GM21367 (cell line): ENCODE data around the gene HTR3A.

Experiments used
- ATAC-seq: cut with Tn5 transposase; IDR thresholded peaks from one replicate; pipeline ENCODE4 v1.9.1; 2021; ENCODE audit not compliant: unreplicated experiment

Gene HTR3A

DNA sequence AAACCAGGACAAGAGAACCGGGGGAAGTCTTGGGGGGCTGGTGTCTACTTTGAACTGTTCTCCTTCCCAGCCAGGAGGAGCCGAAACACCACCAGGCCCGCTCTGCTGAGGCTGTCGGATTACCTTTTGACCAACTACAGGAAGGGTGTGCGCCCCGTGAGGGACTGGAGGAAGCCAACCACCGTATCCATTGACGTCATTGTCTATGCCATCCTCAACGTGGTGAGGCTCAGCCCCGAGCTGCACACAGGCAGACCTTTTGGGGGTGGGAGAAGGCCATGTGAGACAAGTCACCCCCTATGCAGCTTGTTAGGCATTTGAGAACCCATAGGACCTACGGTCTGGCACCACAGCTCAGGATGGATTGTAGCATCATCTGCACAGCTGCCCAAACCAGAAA, 2.8 kb downstream of the HTR3A start:
- ATAC-seq: no peak

DNA sequence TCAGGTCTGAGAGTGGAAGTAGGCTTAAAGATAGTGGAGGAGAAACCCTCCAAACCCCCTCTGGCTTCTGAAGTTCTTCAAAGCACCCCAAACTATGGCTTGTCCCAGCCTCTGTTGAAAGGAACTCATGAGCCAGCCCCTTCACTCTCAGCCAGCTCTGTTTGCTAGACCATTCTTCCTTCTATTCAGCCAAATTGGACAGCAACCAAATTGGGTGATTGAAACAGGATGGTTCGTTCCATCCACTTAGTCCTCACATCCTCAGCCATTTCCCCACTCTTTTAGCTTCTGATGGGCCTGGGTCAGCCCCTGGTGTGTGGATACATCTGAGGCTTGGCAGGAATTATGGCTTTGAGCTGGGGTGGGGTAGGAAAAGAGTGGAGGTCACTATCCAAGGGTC, 4.5 kb downstream of the HTR3A start:
- no peak for ATAC-seq

DNA sequence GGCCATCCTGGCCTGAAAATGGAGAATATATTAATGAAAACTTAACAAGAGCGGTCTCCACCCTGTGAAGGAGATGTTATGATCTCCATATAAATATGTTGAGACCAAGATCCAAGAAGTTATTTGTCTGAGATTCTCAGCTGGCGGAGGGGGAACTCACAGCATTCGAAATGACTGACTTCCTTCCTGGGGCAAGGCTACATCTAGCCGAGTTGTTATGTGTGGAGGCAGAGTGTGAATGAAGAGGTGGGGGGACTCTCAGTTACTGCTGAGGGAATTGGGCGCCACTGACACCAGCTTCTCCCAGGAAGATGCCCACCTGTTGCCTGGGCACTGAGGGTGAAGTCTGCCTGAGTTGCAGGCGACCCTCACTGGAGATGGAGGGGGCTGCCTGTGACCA, 5.9 kb downstream of the HTR3A start:
- no peak for ATAC-seq

DNA sequence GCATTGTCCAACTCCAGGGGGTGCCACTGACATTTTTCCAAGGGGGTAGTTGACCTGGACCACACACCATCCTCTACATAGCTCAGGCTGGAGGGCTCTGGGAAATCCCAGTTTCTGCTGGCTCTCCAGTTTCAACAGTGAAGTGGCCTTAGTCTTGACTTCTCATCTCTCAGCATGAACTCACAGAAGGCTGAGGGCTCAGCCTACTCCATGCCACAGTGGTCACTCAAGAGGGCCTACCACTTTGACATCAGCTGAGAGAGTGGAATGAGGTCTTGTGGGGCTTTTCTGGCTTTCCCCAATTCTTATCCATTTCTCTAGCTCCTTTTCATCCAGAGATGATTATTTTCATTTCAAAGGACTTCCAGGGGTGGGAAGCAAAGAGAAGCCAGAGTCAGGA, 7.4 kb downstream of the HTR3A start:
- ATAC-seq: no peak

DNA sequence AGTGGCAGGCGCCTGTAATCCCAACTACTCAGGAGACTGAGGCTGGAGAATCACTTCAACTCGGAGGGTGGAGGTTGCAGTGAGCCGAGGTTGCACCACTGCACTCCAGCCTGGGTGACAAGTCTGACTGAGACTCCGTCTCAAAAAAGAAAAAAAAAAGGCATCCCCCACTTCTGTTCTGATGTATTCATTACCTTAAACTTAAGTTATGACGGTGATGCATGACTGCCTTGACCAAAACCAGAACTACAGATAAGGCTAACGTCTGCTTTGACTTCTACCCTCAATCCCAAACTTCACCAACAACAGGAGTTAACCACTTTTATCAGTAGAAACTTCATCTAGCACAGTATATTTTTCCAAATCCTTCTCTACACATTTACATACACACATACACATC, 9.9 kb downstream of the HTR3A start:
- no peak for ATAC-seq

DNA sequence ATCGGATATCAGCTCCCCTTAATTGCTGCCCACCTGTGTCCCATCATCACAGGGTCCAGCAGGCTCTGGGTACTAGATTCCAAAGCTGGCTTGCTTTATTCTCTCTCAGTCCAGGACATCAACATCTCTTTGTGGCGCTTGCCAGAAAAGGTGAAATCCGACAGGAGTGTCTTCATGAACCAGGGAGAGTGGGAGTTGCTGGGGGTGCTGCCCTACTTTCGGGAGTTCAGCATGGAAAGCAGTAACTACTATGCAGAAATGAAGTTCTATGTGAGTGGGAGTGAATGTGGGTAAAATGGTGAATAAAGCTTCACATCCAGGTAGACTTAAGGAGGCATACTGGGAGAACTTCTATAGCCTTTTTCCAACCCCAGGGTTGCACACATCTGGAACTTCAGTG, 11.0 kb downstream of the HTR3A start:
- no peak for ATAC-seq

DNA sequence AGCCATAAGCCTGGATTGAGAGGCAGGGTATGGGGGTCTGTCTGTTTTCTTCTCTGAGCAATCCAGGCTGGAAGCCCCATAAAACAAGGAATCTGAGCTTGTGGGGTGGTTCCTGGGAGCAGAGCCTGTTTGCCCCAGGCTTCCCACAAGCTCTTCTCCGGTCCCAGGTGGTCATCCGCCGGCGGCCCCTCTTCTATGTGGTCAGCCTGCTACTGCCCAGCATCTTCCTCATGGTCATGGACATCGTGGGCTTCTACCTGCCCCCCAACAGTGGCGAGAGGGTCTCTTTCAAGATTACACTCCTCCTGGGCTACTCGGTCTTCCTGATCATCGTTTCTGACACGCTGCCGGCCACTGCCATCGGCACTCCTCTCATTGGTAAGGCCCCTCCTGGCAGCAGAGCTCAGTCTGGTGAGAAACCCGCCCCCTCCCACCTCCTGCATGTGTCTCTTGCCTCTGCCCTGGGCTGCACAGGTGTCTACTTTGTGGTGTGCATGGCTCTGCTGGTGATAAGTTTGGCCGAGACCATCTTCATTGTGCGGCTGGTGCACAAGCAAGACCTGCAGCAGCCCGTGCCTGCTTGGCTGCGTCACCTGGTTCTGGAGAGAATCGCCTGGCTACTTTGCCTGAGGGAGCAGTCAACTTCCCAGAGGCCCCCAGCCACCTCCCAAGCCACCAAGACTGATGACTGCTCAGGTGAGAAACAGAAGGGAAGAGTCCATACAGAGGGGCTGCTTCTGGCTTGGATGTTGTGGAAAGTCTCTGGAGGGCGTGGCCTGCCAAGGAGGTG, 11.6 kb downstream of the HTR3A start:
- ATAC-seq: no peak

DNA sequence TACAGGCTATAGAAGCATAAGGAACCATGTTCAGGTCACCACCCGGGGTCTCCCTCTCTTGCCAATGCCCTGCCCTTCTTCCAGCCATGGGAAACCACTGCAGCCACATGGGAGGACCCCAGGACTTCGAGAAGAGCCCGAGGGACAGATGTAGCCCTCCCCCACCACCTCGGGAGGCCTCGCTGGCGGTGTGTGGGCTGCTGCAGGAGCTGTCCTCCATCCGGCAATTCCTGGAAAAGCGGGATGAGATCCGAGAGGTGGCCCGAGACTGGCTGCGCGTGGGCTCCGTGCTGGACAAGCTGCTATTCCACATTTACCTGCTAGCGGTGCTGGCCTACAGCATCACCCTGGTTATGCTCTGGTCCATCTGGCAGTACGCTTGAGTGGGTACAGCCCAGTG, 14.5 kb downstream of the HTR3A start:
- no peak for ATAC-seq

DNA sequence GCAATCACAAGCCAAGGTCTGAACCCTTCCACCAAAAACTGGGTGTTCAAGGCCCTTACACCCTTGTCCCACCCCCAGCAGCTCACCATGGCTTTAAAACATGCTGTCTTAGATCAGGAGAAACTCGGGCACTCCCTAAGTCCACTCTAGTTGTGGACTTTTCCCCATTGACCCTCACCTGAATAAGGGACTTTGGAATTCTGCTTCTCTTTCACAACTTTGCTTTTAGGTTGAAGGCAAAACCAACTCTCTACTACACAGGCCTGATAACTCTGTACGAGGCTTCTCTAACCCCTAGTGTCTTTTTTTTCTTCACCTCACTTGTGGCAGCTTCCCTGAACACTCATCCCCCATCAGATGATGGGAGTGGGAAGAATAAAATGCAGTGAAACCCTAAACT, 15.0 kb downstream of the HTR3A start:
- ATAC-seq: no peak

DNA sequence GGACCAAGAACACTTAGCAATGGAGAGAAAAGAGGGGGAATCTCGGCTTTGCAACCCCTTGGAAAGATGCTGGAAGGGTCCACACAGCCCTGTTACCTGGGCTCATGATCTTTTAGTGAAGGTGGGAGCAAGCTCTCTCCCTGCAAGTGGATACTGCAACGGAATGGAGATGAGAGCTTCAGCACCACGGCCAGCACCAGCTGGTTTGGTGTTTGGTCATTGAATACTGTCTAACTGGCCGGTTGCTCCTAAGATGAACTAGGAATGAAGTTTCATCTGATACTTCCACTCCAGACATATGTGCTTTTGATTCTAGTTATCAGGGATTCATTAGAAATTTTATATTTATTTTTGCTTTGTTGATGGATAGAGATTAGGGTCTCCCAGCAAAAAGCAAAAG, 16.3 kb downstream of the HTR3A start:
- no peak for ATAC-seq

DNA sequence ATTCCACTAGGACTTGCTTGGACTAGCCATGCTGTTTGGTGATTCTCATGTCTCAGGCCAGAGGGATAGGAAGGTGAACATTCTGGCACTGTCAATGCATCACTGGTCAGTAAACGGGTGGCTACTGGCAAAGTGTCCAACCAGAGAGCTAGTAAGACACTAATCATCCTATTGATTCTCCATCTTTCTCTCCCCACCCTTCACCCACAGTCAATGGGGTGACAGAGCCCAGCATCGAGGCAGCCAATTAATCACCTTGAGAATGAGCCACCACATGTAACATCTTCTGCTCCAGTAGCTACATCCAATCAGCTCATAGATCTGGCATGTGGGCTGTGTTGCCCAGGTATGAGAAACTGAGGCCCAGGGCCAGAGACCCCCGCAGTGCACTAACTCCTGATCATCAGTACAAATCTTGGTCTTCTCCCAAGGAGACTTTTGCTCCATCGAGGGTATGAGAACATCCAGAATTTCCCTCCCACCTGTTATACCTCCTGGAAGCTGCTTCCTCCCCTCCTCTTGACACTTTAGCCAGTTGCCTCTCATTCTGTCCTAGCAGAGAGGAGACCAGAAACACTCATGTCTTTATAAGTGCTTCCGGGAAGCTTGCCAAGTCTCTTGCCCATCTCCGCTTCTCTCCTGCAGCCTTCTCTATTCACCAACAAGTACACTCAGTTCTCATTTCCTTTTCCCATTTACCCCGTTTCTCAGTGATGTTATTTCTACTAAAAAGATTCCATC, 17.0 kb downstream of the HTR3A start:
- no peak for ATAC-seq

DNA sequence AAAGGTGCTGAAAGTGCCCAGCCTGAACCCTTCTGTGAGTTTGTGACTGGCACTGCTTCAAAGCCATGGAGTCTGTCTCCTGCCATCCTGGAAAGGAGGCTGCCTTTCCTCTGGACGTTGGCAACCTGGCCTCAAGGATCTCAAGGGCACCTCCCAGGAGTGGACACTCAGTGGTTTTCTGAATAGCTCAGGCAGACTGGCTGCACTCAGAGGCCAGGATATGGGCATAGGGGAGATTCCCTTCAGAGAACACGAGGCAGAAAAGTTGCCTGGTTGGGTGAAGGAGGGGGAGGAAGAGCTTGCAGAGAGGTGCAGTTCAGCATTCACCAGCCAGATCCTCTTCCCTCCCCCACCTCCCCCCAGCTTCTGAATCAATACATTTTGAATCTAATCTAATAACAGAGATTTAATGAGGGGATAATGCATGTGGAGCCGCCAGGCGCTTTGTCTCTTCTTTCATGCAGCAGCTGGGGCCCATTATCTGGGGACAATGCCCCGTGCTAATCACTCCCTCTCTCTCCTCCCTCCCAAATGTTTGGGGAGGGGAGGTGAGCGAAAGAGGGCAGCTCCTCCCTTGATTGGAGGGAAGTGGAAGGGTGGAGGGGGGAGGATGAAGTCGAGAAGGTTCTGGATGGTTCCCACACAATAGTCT, 17.7 kb downstream of the HTR3A start:
- ATAC-seq: no peak

DNA sequence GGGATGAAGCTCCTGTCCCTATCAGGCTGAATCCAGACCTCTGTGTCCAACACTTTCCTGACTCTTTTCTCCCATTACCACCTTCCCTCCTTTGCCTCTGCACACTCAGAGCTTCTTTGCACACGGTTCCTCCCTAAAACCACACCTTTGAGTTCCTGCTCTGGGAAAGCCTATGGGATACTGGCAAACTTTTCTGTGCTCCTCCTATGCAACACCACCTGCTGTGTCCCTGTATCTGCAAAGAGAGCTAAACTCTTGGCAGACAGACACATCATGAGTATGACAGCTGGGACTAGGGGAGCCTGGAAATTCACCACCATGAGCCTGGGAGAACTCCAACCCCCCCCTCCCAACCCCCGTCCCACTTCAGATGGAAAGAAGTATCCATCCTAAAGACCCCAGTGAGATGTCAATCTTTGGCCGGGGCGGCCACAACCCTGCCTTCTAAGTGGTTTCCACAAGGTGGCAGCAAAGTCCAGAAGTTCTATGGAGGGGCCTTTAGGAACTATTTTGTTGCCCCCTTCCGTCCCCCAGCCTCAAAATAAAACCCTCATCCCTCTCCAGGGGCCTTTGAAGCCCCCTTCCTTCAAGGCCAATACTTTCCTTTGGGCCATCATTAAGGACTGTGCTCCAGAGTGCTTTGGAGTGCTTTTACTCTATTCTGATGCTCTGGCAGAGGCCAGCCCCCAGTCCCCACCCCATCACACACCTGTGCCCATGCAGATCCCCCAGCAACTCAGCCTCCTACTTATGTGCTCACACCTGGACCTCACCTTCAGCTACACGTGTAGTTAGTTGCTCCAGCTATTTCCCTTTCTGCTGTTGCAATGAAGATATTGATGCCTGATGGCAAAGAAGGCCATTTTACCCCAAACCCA, 19.4 kb downstream of the HTR3A start:
- no peak for ATAC-seq

DNA sequence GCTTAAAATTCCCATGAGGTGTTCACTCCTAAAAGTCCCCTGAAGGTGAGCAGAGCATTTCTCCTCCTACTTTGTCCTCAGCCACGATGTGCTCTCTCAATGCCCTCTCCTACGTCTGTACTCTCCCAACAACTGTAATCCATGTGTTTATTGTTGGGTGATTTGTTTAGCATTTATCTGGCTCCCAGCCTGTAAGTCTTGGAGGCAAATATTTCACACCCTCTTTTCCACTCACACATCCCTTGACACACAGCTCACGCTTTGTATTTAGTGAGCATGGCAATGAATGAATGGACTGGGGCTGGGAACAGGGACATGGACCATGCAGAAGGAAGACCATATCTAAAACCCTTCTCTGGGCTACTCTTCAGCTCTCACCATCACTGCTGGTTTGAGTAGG, 22.6 kb downstream of the HTR3A start:
- ATAC-seq: no peak

DNA sequence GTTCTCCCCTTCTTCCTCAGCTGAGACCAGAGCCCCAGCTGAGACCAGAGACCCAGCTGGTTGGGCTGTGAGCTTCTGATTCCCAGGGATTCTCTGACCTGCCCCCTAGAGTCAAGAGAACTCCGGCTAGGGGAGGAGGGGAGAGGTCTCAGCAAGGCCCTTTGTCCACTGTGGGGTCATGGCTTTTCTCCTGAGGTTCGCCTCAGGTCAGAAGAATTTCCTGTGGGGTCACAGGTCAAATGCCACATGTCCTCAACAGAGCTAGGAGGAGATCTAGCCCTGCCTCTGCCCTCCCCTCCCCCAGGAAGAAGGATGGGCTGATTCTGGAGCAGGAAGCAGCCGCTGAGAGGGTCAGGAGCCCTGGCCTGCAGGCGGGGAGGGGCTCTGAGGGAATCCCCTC, 23.7 kb downstream of the HTR3A start:
- no peak for ATAC-seq

DNA sequence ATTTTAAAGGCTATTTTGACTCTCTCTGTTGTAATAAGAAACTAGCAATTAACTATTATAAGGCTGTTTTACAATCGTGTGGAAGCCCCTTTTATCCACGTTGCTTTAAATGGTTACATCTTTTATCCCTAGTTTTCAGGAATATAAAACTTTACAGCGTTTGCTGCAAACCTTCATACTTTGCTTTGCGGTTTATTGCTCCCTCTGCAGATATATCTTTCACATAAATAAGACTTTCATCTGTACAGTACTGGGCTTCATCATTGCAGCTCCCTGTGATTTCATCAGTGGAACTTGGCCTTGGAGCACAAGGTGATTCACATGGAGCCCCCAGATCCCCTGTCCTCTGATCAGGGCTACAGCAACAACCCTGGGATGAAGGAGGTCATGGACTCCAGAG, 25.6 kb downstream of the HTR3A start:
- no peak for ATAC-seq

DNA sequence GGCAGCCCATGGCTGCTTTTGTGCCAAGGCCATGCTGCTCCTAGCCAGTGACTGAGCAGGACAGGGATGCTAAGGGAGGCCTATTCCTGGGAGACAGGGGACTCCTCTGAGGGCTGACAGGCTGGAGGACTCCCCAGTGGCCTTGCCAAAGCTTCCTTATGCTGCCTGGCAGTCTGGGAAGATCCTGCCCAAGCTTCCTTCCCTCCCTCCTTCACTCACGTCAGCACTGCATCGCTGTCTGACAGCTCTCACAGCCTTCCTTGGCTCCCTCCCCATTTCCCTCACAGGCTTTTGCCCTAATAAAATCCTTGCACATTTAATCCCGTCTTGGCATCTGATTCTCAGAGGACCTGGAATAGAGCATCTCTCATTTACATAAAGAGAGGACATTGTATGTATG, 26.5 kb downstream of the HTR3A start:
- no peak for ATAC-seq

DNA sequence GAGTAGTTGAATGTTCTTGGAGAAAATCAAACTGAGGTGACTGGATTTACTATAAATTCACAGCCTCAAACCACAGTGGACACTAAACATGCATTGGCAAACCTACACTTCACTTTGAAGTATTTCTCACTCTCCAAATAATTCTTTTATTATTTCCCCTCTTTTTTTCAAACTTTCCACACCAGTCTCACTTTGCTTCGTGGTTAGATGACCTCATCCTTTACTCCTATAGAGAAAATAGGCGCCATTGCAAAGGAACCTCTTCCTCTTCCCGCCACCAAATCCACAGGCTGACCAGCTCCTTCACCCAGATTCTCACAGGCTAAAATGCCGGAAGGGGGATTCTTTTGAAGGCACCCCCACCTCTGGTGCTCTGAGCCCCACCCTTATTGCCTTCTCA, 33.4 kb downstream of the HTR3A start:
- ATAC-seq: no peak

DNA sequence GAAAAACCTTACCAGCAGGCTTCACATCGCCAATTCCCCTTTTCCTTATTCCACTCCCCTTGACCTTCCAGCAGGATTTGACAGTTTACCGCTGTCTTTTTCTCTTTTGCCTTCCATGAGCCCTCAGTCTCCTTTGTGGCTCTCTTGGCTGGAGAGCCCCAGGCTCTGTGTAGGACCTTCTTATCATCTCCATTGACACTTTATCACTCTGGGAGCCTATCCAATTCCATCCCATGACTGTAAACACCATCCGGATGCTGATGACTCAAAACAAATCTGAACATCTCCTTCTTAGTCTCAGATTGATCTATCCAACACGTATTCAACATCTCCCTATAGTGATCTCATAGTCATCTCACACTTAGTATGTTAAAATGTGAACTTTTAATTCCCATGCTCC, 36.0 kb downstream of the HTR3A start:
- no peak for ATAC-seq

DNA sequence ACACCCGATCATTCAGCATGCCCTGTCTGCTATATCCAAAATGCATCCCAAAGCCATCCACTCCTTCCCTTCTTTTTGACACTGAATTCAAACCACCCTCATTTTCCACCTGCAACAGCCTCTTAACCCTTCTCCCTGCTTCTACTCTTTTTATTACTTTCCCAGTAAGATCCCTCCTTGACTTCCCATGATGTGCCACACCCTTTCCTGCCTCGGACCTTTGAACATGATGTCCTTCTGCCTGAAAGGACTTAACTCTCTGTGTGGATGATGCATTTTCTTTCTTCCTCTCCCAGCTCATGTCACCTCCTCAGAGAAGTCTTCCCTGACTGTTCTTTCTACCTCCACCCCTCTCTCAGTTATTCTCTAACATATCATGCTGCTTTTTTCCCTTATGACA, 36.5 kb downstream of the HTR3A start:
- no peak for ATAC-seq

DNA sequence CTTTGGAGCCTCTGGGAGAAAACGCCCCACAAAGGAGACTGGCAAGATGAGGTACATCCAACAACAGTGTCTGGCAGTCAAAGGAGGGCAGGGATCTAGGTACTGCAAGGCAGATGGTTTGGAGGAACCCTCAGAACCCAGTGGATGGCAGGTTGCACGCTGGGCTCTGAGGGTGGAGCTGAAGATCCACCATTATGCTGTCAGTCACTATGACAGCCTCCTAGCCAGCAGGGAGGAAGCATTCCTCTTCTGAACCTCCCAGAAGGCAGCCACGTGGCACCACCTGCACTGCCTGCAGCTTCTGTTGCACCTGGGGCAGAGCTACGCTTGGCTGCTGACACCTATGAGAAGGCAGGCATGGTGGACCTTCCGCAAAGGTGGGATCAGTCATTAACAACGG, 40.2 kb downstream of the HTR3A start:
- ATAC-seq: no peak
